Right cardiac atrium (tissue), 5 donors: ENCODE results near the gene PRR5. TPM values are rescaled to one million over a fixed set of nuclear protein-coding genes. Genes with fewer than 3 reads are reported as not detected.

ENCODE experiments used
- ATAC-seq, 2 donors: fragments of 200-7000 bp; cut with Tn5 transposase; one replicate each; pipeline versions ENCODE4 v1.8.0 to v1.9.1; 2020; ENCODE audit warnings: moderate library complexity in 2 of 2, mild to moderate bottlenecking in 1 of 2
- DNase-seq, 3 donors: peaks; one replicate each; pipeline ENCODE4 v3.0.0-alpha.2; 2020
- H3K27ac ChIP-seq: one replicate; pipeline ENCODE4 v1.5.1; 2013; ENCODE audit warnings: mild to moderate bottlenecking, low read length, control low read depth, moderate library complexity
- H3K27me3 ChIP-seq: one replicate; pipeline ENCODE4 v1.6.1; 2013; ENCODE audit not compliant: control insufficient read depth, insufficient read depth
- H3K4me1 ChIP-seq: one replicate; pipeline ENCODE4 v1.6.1; 2013; ENCODE audit warnings: low read length; ENCODE audit not compliant: control insufficient read depth, insufficient read depth
- H3K4me3 ChIP-seq: one replicate; pipeline ENCODE4 v1.5.1; 2013; ENCODE audit warnings: low read length, control low read depth
- H3K9me3 ChIP-seq: one replicate; pipeline ENCODE4 v1.6.1; 2013; ENCODE audit warnings: low read length; ENCODE audit not compliant: control insufficient read depth
- WGBS: extraction: QIAGEN DNeasy Blood & Tissue Kit; methylation state at CpG from one replicate; pipeline ENCODE4 v1.1.7; 2013; 5-methylcytosine and 5-hydroxymethylcytosine counted together
- intact Hi-C, 4 donors: fragments of 100-400 bp; cut with DNase I; formaldehyde crosslinking; loops; one replicate each; pipeline versions ENCODE4 v1.11.0 to v1.14.0; 2022 to 2023
- polyA plus RNA-seq: library from polyadenylated mRNA; stranded (reverse); fragments of 200-250 nt; gene quantifications from one replicate; pipeline ENCODE4 v1.2.3, GENCODE V29; 2013
- total RNA-seq, 4 donors: library from RNA; stranded (reverse); fragmentation: NEBNext Ultra II Directional; extraction: Animal tissue kit (Norgen Biotek cat#: 25700); gene quantifications; one replicate each; pipeline ENCODE4 v1.2.1, GENCODE V29; 2021
- donor health status: healthy with polysubstance abuse.
- donor health status: DM: no; HTN: yes; CAD: no.
- donor health status: DM: no; HTN: no; CAD: no.
- donor health status: DM: no; HTN: yes; CAD: no; lungs with severe emphysema.
- donor health status: DM: yes; HTN: yes; CAD: no.

Gene PRR5
- total and polyA plus RNA-seq, 5 donors: 6.1 to 10.9 (median 9.2) TPM

- 5% methylated on average over 76 of the region's 78 CpGs for WGBS
- DNase-seq (no peak), ATAC-seq (peak in 1 of 2 donors; percentile 28)
- Histone ChIP-seq H3K4me3 (peak within 1 kb of the TSS; percentile 43), H3K9me3 (no peaks in the 10 kb centered on the region), H3K27ac (no peak within 1 kb of the TSS), H3K4me1 (peaks cover 3% of the 10 kb centered on the region), H3K27me3 (no peaks in the 10 kb centered on the region)
- intact Hi-C loops: no loop called here
Observed at GRCh38 chr22:44752285-44753188, 50.5 kb downstream of the PRR5 start, which contains the start of gene ARHGAP8. ARHGAP8 (plus strand) TSS chr22:44752575; CDS start chr22:44786528, 33,953 bp downstream.

- no peaks in the 10 kb centered on the region for H3K27me3 ChIP-seq
- peak; percentile 40 to 45 for ATAC-seq
Observed at GRCh38 chr22:44753189-44754042, 51.4 kb downstream of the PRR5 start.

GRCh38 chr22:44754998-44755397 lies 53.0 kb downstream of the PRR5 start:
- Histone ChIP-seq H3K9me3 (no peaks in the 10 kb centered on the region), H3K27ac (no peak overlapping the region), H3K4me1 (peaks cover 3% of the 10 kb centered on the region), H3K4me3 (no peak overlapping the region), H3K27me3 (no peaks in the 10 kb centered on the region)
- no peak for DNase-seq
- ATAC-seq: no peak
- WGBS: 65% methylated on average over 7 of the region's 7 CpGs
- intact Hi-C loops: no loop called here

More at GRCh38 chr22:44753189-44754042, 51.4 kb downstream of the PRR5 start:
- Histone ChIP-seq H3K9me3 (no peaks in the 10 kb centered on the region), H3K4me3 (no peak overlapping the region), H3K4me1 (peaks cover 3% of the 10 kb centered on the region), H3K27ac (no peak overlapping the region)
- DNase-seq: no peak
- intact Hi-C loops: no loop called here
- WGBS: 15% methylated on average over 29 of the region's 29 CpGs

- Histone ChIP-seq H3K27me3 (no peaks in the 10 kb centered on the region), H3K27ac (no peak overlapping the region), H3K4me1 (peaks cover 3% of the 10 kb centered on the region), H3K4me3 (no peak overlapping the region), H3K9me3 (no peaks in the 10 kb centered on the region)
- 46% methylated on average over 6 of the region's 6 CpGs for WGBS
- DNase-seq (no peak), ATAC-seq (no peak)
- intact Hi-C loops: no loop called here
Observed at GRCh38 chr22:44755417-44755816, 53.4 kb downstream of the PRR5 start.

- Histone ChIP-seq H3K4me1 (peaks cover 3% of the 10 kb centered on the region), H3K27me3 (no peaks in the 10 kb centered on the region), H3K27ac (no peak overlapping the region), H3K4me3 (no peak overlapping the region), H3K9me3 (no peaks in the 10 kb centered on the region)
- DNase-seq (no peak), ATAC-seq (no peak)
- 56% methylated on average over 9 of the region's 9 CpGs for WGBS
- intact Hi-C loops: no loop called here
Observed at GRCh38 chr22:44755956-44756361, 54.0 kb downstream of the PRR5 start.

- no peak for DNase-seq
- no peaks in the 10 kb centered on the region for H3K9me3 ChIP-seq
- H3K27me3 ChIP-seq: no peaks in the 10 kb centered on the region
- no peak overlapping the region for H3K4me3 ChIP-seq
- H3K27ac ChIP-seq: no peak overlapping the region
- WGBS: 55% methylated on average over 11 of the region's 11 CpGs
- no peak for ATAC-seq
- intact Hi-C loops: no loop called here
- H3K4me1 ChIP-seq: peaks cover 3% of the 10 kb centered on the region
Observed at GRCh38 chr22:44758344-44758973, 56.5 kb downstream of the PRR5 start.

GRCh38 chr22:44759001-44759400 lies 57.0 kb downstream of the PRR5 start:
- Histone ChIP-seq H3K4me1 (peaks cover under 1% of the 10 kb centered on the region), H3K27me3 (no peaks in the 10 kb centered on the region), H3K27ac (no peak overlapping the region), H3K4me3 (no peak overlapping the region), H3K9me3 (no peaks in the 10 kb centered on the region)
- WGBS: 74% methylated on average over 6 of the region's 6 CpGs
- ATAC-seq (peak in 1 of 2 donors; percentile 21), DNase-seq (no peak)
- intact Hi-C loops: no loop called here

- no peaks in the 10 kb centered on the region for H3K27me3 ChIP-seq
- ATAC-seq (no peak), DNase-seq (no peak)
- no peak overlapping the region for H3K27ac ChIP-seq
- intact Hi-C loops: no loop called here
- H3K9me3 ChIP-seq: no peaks in the 10 kb centered on the region
- 89% methylated on average over 18 of the region's 18 CpGs for WGBS
- no peaks in the 10 kb centered on the region for H3K4me1 ChIP-seq
- no peak overlapping the region for H3K4me3 ChIP-seq
Observed at GRCh38 chr22:44759430-44760310, 57.7 kb downstream of the PRR5 start.

GRCh38 chr22:44760476-44760875 lies 58.5 kb downstream of the PRR5 start:
- 43% methylated on average over 5 of the region's 5 CpGs for WGBS
- Histone ChIP-seq H3K27me3 (no peaks in the 10 kb centered on the region), H3K9me3 (no peaks in the 10 kb centered on the region), H3K4me1 (no peaks in the 10 kb centered on the region), H3K4me3 (no peak overlapping the region), H3K27ac (no peak overlapping the region)
- DNase-seq (no peak), ATAC-seq (no peak)
- intact Hi-C loops: no loop called here

GRCh38 chr22:44761025-44761424 lies 59.0 kb downstream of the PRR5 start:
- 86% methylated on average over 10 of the region's 10 CpGs for WGBS

More at GRCh38 chr22:44761025-44761424, 59.0 kb downstream of the PRR5 start:
- no peak overlapping the region for H3K27ac ChIP-seq
- H3K4me1 ChIP-seq: no peaks in the 10 kb centered on the region
- intact Hi-C loops: no loop called here
- H3K4me3 ChIP-seq: no peak overlapping the region
- no peak for ATAC-seq
- H3K27me3 ChIP-seq: no peaks in the 10 kb centered on the region
- H3K9me3 ChIP-seq: no peaks in the 10 kb centered on the region
- no peak for DNase-seq
